Measurements from ENCODE around the gene ESPN.

ESPN gene

GRCh38 chr1:6473974-6474814 is 49.6 kb downstream of the ESPN start:
- CTCF ChIA-PET: interaction anchor here (0.7 to 2.3 kb wide), 3 partner anchors 12 to 228 kb away, joined by 3 to 9 read pairs (median 3); no protein-coding TSS in a partner anchor
- no peak overlapping the region for H3K27ac ChIP-seq (ENCODE audit: extremely low read depth, low read depth, low read length)
- no peak for TF ChIP-seq ZBTB8A (tag by site-specific recombination; IDR thresholded peaks at IDR 0.05)
- TF ChIP-seq ZNF37A (tag by site-specific recombination; IDR thresholded peaks at IDR 0.05): no peak
- TF ChIP-seq, protein P1, sequence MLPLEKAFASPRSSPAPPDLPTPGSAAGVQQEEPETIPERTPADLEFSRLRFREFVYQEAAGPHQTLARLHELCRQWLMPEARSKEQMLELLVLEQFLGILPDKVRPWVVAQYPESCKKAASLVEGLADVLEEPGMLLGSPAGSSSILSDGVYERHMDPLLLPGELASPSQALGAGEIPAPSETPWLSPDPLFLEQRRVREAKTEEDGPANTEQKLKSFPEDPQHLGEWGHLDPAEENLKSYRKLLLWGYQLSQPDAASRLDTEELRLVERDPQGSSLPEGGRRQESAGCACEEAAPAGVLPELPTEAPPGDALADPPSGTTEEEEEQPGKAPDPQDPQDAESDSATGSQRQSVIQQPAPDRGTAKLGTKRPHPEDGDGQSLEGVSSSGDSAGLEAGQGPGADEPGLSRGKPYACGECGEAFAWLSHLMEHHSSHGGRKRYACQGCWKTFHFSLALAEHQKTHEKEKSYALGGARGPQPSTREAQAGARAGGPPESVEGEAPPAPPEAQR (tag by site-specific recombination; IDR thresholded peaks at IDR 0.05): no peak
- TF ChIP-seq ZNF473 (tag by site-specific recombination; IDR thresholded peaks at IDR 0.05): no peak
- no peak for TF ChIP-seq KLF8 (tag by site-specific recombination; IDR thresholded peaks at IDR 0.05)
- no peak for TF ChIP-seq ZNF449 (tag by site-specific recombination; IDR thresholded peaks at IDR 0.05)
- no peak for TF ChIP-seq ZNF157 (tag by site-specific recombination; IDR thresholded peaks at IDR 0.05)
- TF ChIP-seq ZNF585B (tag by site-specific recombination; IDR thresholded peaks at IDR 0.05): no peak
- no peak for TF ChIP-seq MEIS1 (CRISPR knock-in tag; IDR thresholded peaks at IDR 0.05; ENCODE audit: borderline replicate concordance)
- no peaks in the 10 kb centered on the region for H3K4me1 ChIP-seq (ENCODE audit: control insufficient read depth, insufficient read depth, low read length)
- POLR2A ChIA-PET: no interaction called here
- no peaks in the 10 kb centered on the region for H3K9me3 ChIP-seq (ENCODE audit: control insufficient read depth, insufficient read depth, low read depth, low read length)
- no peak overlapping the region for H3K4me3 ChIP-seq (ENCODE audit: low read depth, low read length)
- peaks cover 0 to 42% of the 10 kb centered on the region in 2 experiments; a peak in 1 of 3 replicates for H3K36me3 ChIP-seq (ENCODE audit: control insufficient read depth in 2 of 2, insufficient read depth in 1 of 2, low read length in 2 of 2)

GRCh38 chr1:6474815-6475282 is 50.3 kb downstream of the ESPN start:
- TF ChIP-seq WT1 (tag by site-specific recombination; IDR thresholded peaks at IDR 0.05) (no peak), ZNF140 (tag by site-specific recombination; IDR thresholded peaks at IDR 0.05) (no peak), ZNF600 (tag by site-specific recombination; IDR thresholded peaks at IDR 0.05) (0 out of 2 replicates have a peak, but pooled peaks have one; percentile 42), KLF1 (tag by site-specific recombination; IDR thresholded peaks at IDR 0.05) (peak; percentile 77), ZBTB48 (tag by site-specific recombination; IDR thresholded peaks at IDR 0.05) (no peak), ZNF433 (tag by site-specific recombination; IDR thresholded peaks at IDR 0.05; ENCODE audit: low read depth) (no peak), ZNF114 (tag by site-specific recombination; IDR thresholded peaks at IDR 0.05) (no peak)
- TF ChIP-seq, protein P2, sequence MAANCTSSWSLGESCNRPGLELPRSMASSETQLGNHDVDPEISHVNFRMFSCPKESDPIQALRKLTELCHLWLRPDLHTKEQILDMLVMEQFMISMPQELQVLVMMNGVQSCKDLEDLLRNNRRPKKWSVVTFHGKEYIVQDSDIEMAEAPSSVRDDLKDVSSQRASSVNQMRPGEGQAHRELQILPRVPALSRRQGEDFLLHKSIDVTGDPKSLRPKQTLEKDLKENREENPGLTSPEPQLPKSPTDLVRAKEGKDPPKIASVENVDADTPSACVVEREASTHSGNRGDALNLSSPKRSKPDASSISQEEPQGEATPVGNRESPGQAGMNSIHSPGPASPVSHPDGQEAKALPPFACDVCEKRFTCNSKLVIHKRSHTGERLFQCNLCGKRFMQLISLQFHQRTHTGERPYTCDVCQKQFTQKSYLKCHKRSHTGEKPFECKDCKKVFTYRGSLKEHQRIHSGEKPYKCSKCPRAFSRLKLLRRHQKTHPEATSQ (tag by site-specific recombination; IDR thresholded peaks at IDR 0.05): no peak
- H3K9me3 ChIP-seq (ENCODE audit: control insufficient read depth, insufficient read depth, low read depth, low read length): no peaks in the 10 kb centered on the region
- ChIA-PET POLR2A (no interaction called here), CTCF (interaction anchor here (0.7 kb wide), 2 partner anchors 228 to 229 kb away, joined by 3 to 5 read pairs; no protein-coding TSS in a partner anchor)
- H3K4me1 ChIP-seq (ENCODE audit: control insufficient read depth, insufficient read depth, low read length): no peaks in the 10 kb centered on the region
- H3K4me3 ChIP-seq (ENCODE audit: low read depth, low read length): no peak overlapping the region
- H3K27ac ChIP-seq (ENCODE audit: extremely low read depth, low read depth, low read length): no peak overlapping the region
- peaks cover 0 to 35% of the 10 kb centered on the region in 2 experiments; a peak in 1 of 3 replicates for H3K36me3 ChIP-seq (ENCODE audit: control insufficient read depth in 2 of 2, insufficient read depth in 1 of 2, low read length in 2 of 2)
